Mesenchymal stem cell (in vitro differentiated cells and primary cell): ENCODE results near the gene GLT8D1.
A peak's percentile ranks its signal among the peaks of the same experiment; 100 is the strongest.

ENCODE experiments used
- DNase-seq: peaks from one replicate; pipeline ENCODE4 v3.0.0-alpha.2; 2013
- H2AFZ ChIP-seq: one replicate; pipeline ENCODE4 v1.6.1; 2013; ENCODE audit warnings: low read depth, mild to moderate bottlenecking, control low read depth, inconsistent platforms, low read length, moderate library complexity
- H2AK5ac ChIP-seq: 2 replicates; pipeline ENCODE4 v1.6.1; 2013; ENCODE audit warnings: low read length, moderate library complexity, mild to moderate bottlenecking, inconsistent platforms; ENCODE audit not compliant: severe bottlenecking
- H2BK120ac ChIP-seq: one replicate; pipeline ENCODE4 v1.6.1; 2013; ENCODE audit warnings: low read depth, mild to moderate bottlenecking, inconsistent platforms, low read length, moderate library complexity
- H2BK12ac ChIP-seq, 2 experiments: one replicate each; pipeline ENCODE4 v1.6.1; 2013; ENCODE audit warnings: inconsistent platforms in 2 of 2, low read length in 2 of 2, mild to moderate bottlenecking in 2 of 2, moderate library complexity in 2 of 2, control low read depth in 1 of 2
- H2BK15ac ChIP-seq: one replicate; pipeline ENCODE4 v1.6.1; 2013; ENCODE audit warnings: mild to moderate bottlenecking, low read depth, inconsistent platforms; ENCODE audit not compliant: poor library complexity, severe bottlenecking
- H2BK5ac ChIP-seq: 2 replicates; pipeline ENCODE4 v1.6.1; 2013; ENCODE audit warnings: low read depth, mild to moderate bottlenecking, low read length, control low read depth, inconsistent platforms; ENCODE audit not compliant: poor library complexity, severe bottlenecking
- H3K14ac ChIP-seq, 2 experiments: one replicate each; pipeline ENCODE4 v1.6.1; 2013; ENCODE audit warnings: inconsistent platforms in 2 of 2, low read length in 2 of 2, control low read depth in 1 of 2, mild to moderate bottlenecking in 1 of 2, moderate library complexity in 1 of 2
- H3K18ac ChIP-seq, 2 experiments: one replicate each; pipeline ENCODE4 v1.6.1; 2013; ENCODE audit warnings: inconsistent platforms in 2 of 2, low read length in 2 of 2, control low read depth in 1 of 2, low read depth in 1 of 2, mild to moderate bottlenecking in 1 of 2
- H3K23ac ChIP-seq, 2 experiments: one replicate each; pipeline ENCODE4 v1.6.1; 2013; ENCODE audit warnings: inconsistent platforms in 2 of 2, low read length in 2 of 2, mild to moderate bottlenecking in 2 of 2, moderate library complexity in 2 of 2, control low read depth in 1 of 2
- H3K27ac ChIP-seq: 2 replicates; pipeline ENCODE4 v1.5.1; 2013; ENCODE audit warnings: mild to moderate bottlenecking, moderate library complexity, low read length, control low read depth, inconsistent platforms; ENCODE audit not compliant: poor library complexity, severe bottlenecking
- H3K27me3 ChIP-seq, 2 experiments: 2 replicates each; pipeline versions ENCODE4 v1.6.1 to v1.7.0; 2013; ENCODE audit warnings: low read length in 2 of 2, mild to moderate bottlenecking in 2 of 2, moderate library complexity in 2 of 2, control low read depth in 1 of 2, inconsistent platforms in 1 of 2; ENCODE audit not compliant: control insufficient read depth in 1 of 2, insufficient read depth in 1 of 2
- H3K36me3 ChIP-seq, 2 experiments: 2 replicates each; pipeline versions ENCODE4 v1.6.1 to v1.7.0; 2013; ENCODE audit warnings: low read length in 2 of 2, control low read depth in 1 of 2, inconsistent platforms in 1 of 2, low read depth in 1 of 2, mild to moderate bottlenecking in 1 of 2; ENCODE audit not compliant: insufficient read depth in 2 of 2, control insufficient read depth in 1 of 2
- H3K4ac ChIP-seq, 2 experiments: one replicate each; pipeline ENCODE4 v1.6.1; 2013; ENCODE audit warnings: inconsistent platforms in 2 of 2, low read length in 2 of 2, mild to moderate bottlenecking in 2 of 2, moderate library complexity in 2 of 2, control low read depth in 1 of 2, low read depth in 1 of 2
- H3K4me1 ChIP-seq: 2 replicates; pipeline ENCODE4 v1.6.1; 2013; ENCODE audit warnings: low read depth, low read length, control low read depth; ENCODE audit not compliant: control insufficient read depth, insufficient read depth
- H3K4me2 ChIP-seq: 2 replicates; pipeline ENCODE4 v1.6.1; 2013; ENCODE audit warnings: low read length, mild to moderate bottlenecking, inconsistent platforms; ENCODE audit not compliant: poor library complexity, severe bottlenecking
- H3K4me3 ChIP-seq, 2 experiments: 2 replicates each; pipeline versions ENCODE4 v1.5.1 to v1.7.0; 2013; ENCODE audit warnings: low read length in 2 of 2, mild to moderate bottlenecking in 2 of 2, control low read depth in 1 of 2, low read depth in 1 of 2; ENCODE audit not compliant: insufficient read depth in 1 of 2
- H3K79me1 ChIP-seq: replicated peaks from 2 replicates; pipeline ENCODE4 v1.6.1; 2013; ENCODE audit warnings: mild to moderate bottlenecking, control low read depth, low read length, inconsistent platforms; ENCODE audit not compliant: poor library complexity, severe bottlenecking
- H3K9ac ChIP-seq: 2 replicates; pipeline ENCODE4 v1.7.0; 2013; ENCODE audit warnings: mild to moderate bottlenecking, low read length, moderate library complexity
- H3K9me3 ChIP-seq: 2 replicates; pipeline ENCODE4 v1.7.0; 2013; ENCODE audit warnings: mild to moderate bottlenecking, low read length; ENCODE audit not compliant: control insufficient read depth
- H4K8ac ChIP-seq: one replicate; pipeline ENCODE4 v1.6.1; 2013; ENCODE audit warnings: inconsistent platforms, mild to moderate bottlenecking, low read length, moderate library complexity
- H4K91ac ChIP-seq: one replicate; pipeline ENCODE4 v1.6.1; 2013; ENCODE audit warnings: mild to moderate bottlenecking, low read length, inconsistent platforms
- WGBS: methylation state at CpG from one replicate; pipeline ENCODE4 v1.1.7; 2013; ENCODE audit warnings: mixed read lengths; 5-methylcytosine and 5-hydroxymethylcytosine counted together

GLT8D1 gene

GRCh38 chr3:52689151-52689550, 16.4 kb downstream of the GLT8D1 start:
- no peak for DNase-seq
- 98% methylated on average over 3 of the region's 3 CpGs for WGBS
- H3K4me3 ChIP-seq = no peak overlapping the region

GRCh38 chr3:52688266-52688665, 17.3 kb downstream of the GLT8D1 start:
- no peak overlapping the region for H2BK5ac ChIP-seq
- peaks cover 6% of the 10 kb centered on the region for H3K79me1 ChIP-seq
- DNase-seq = no peak
- H3K14ac ChIP-seq = no peak overlapping the region
- H3K27me3 ChIP-seq = no peaks in the 10 kb centered on the region
- peak overlapping the region; percentile 96 for H3K9ac ChIP-seq
- H2AFZ ChIP-seq = no peak overlapping the region
- H3K4me3 ChIP-seq = no peak overlapping the region
- no peak overlapping the region for H3K4me2 ChIP-seq
- peaks cover 8% of the 10 kb centered on the region for H3K4me1 ChIP-seq
- no peak overlapping the region for H3K27ac ChIP-seq
- H4K8ac ChIP-seq = no peak overlapping the region
- no peak overlapping the region for H3K23ac ChIP-seq
- H3K18ac ChIP-seq = no peak overlapping the region
- no peak overlapping the region for H4K91ac ChIP-seq
- H3K4ac ChIP-seq = no peak overlapping the region
- no peak overlapping the region for H2BK12ac ChIP-seq
- WGBS = 97% methylated on average over 6 of the region's 6 CpGs
- no peak overlapping the region for H2AK5ac ChIP-seq
- peaks cover 33 to 65% of the 10 kb centered on the region in 2 experiments for H3K36me3 ChIP-seq
- no peak overlapping the region for H2BK120ac ChIP-seq
- no peaks in the 10 kb centered on the region for H3K9me3 ChIP-seq
- H2BK15ac ChIP-seq = no peak overlapping the region

More at GRCh38 chr3:52689151-52689550, 16.4 kb downstream of the GLT8D1 start:
- H3K4ac ChIP-seq = no peak overlapping the region
- H3K23ac ChIP-seq = no peak overlapping the region
- no peak overlapping the region for H3K18ac ChIP-seq
- H2BK120ac ChIP-seq = no peak overlapping the region
- no peak overlapping the region for H4K91ac ChIP-seq
- peak overlapping the region; percentile 96 for H3K9ac ChIP-seq
- H3K36me3 ChIP-seq = peaks cover 36 to 74% of the 10 kb centered on the region in 2 experiments
- H3K79me1 ChIP-seq = peaks cover 8% of the 10 kb centered on the region
- peaks cover 3% of the 10 kb centered on the region for H3K4me1 ChIP-seq
- H2BK12ac ChIP-seq = no peak overlapping the region
- H2BK15ac ChIP-seq = no peak overlapping the region
- H3K9me3 ChIP-seq = no peaks in the 10 kb centered on the region
- H3K14ac ChIP-seq = no peak overlapping the region
- no peak overlapping the region for H3K27ac ChIP-seq
- no peak overlapping the region for H2AFZ ChIP-seq
- no peak overlapping the region for H4K8ac ChIP-seq
- no peak overlapping the region for H2BK5ac ChIP-seq
- H3K4me2 ChIP-seq = no peak overlapping the region
- no peaks in the 10 kb centered on the region for H3K27me3 ChIP-seq
- H2AK5ac ChIP-seq = no peak overlapping the region

GRCh38 chr3:52685709-52686691, 19.6 kb downstream of the GLT8D1 start, which contains the start of the genes GNL3 and PBRM1:
Gene GNL3 (plus strand): TSS chr3:52686032. CDS start chr3:52686093, 61 bp downstream.
Gene PBRM1 (minus strand): TSS chr3:52685913.
- Histone ChIP-seq H3K4me3 (peak within 1 kb of the TSS; percentile 85 to 96), H3K9me3 (no peaks in the 10 kb centered on the region), H2BK15ac (peak within 1 kb of the TSS; percentile 100), H2BK12ac (peak within 1 kb of the TSS in 1 of 2 experiments; percentile 59), H2BK120ac (peak within 1 kb of the TSS; percentile 99), H3K36me3 (peaks cover 20 to 42% of the 10 kb centered on the region in 2 experiments), H3K27me3 (no peaks in the 10 kb centered on the region), H2AFZ (peak within 1 kb of the TSS; percentile 90), H4K91ac (peak within 1 kb of the TSS; percentile 100), H3K79me1 (peaks cover 6% of the 10 kb centered on the region), H3K14ac (peak within 1 kb of the TSS; percentile 98 to 100), H3K4me2 (peak within 1 kb of the TSS; percentile 64), H3K9ac (peak within 1 kb of the TSS; percentile 96), H3K27ac (peak within 1 kb of the TSS; percentile 78), H3K18ac (peak within 1 kb of the TSS; percentile 98 to 100), H3K4me1 (peaks cover 8% of the 10 kb centered on the region), H2BK5ac (peak within 1 kb of the TSS; percentile 92), H3K23ac (peak within 1 kb of the TSS in 1 of 2 experiments; percentile 91), H4K8ac (peak within 1 kb of the TSS; percentile 99), H2AK5ac (no peak within 1 kb of the TSS), H3K4ac (peak within 1 kb of the TSS; percentile 92 to 100)
- under 1% methylated on average over 81 of the region's 82 CpGs for WGBS
- DNase-seq = peak; percentile 97

- H3K4ac ChIP-seq = peak overlapping the region; percentile 92 to 100
- peak overlapping the region in 1 of 2 experiments; percentile 100 for H3K14ac ChIP-seq
- H2AFZ ChIP-seq = no peak overlapping the region
- no peak overlapping the region for H2AK5ac ChIP-seq
- no peak overlapping the region for H2BK5ac ChIP-seq
- H3K27ac ChIP-seq = peak overlapping the region; percentile 77
- H3K9ac ChIP-seq = peak overlapping the region; percentile 96
- H3K9me3 ChIP-seq = no peaks in the 10 kb centered on the region
- peak overlapping the region; percentile 100 for H4K91ac ChIP-seq
- peak overlapping the region; percentile 50 for H3K4me2 ChIP-seq
- WGBS = 2% methylated on average over 15 of the region's 41 CpGs
- H3K23ac ChIP-seq = no peak overlapping the region
- peak overlapping the region; percentile 85 to 96 for H3K4me3 ChIP-seq
- H3K4me1 ChIP-seq = peaks cover 8% of the 10 kb centered on the region
- H2BK12ac ChIP-seq = no peak overlapping the region
- H3K79me1 ChIP-seq = peaks cover 7% of the 10 kb centered on the region
- peak overlapping the region; percentile 99 for H4K8ac ChIP-seq
- DNase-seq = peak; percentile 75
- no peaks in the 10 kb centered on the region for H3K27me3 ChIP-seq
- H2BK15ac ChIP-seq = peak overlapping the region; percentile 100
- H3K18ac ChIP-seq = peak overlapping the region; percentile 98 to 100
- peaks cover 18 to 38% of the 10 kb centered on the region in 2 experiments for H3K36me3 ChIP-seq
- H2BK120ac ChIP-seq = peak overlapping the region; percentile 99
These were observed 20.3 kb downstream of the GLT8D1 start for GRCh38 chr3:52685285-52685708.
